GM10266 (cell line): Measurements from ENCODE around the gene NFE2.

Source experiments
- DNase-seq: peaks from one replicate; pipeline ENCODE4 v3.0.0; 2012; ENCODE audit errors: extremely low spot score
- TF ChIP-seq, protein P1 (sequence below): IDR thresholded peaks from 2 replicates; pipeline ENCODE4 v1.5.1; 2012; ENCODE audit warnings: mild to moderate bottlenecking, low read depth; ENCODE audit not compliant: control insufficient read depth, insufficient read depth; ENCODE audit errors: missing control alignments

NFE2 gene

DNA sequence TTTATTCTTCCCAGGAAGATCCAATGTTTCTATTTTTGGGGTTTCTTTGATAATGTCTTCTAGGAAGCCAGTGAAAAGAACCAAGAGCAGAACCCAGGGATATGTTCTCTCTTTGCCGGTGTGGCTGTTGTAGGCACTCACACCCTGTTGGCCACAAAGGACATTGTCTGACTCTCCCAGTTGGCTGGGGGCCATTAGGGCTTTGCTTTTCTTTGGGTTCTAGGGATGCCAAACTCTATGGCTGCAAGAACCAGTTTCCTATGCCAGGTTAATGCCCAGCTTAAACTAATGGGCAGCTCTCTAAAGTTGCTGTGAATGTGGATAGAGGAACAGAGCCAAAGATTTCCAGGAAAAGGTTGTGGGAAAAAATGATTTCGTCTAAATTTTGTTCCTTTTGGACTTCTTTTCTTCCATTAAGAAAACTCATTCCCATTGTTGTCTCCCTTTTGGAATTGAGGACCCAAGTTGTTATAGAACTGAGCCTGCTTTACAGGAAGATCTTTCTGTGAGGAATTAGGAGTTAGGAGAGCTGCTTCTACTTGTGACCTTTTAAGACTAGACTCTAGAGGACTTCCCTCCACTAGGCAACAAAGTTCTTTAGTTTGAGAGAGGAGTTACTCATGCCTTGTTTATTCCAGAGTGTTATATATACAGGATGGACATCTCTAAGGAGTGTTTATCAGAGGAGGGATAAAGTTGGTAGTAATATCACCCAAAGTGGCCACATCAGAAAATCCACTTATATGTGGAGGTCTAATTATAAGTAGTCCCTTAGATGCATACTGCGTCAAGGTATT, 37.2 kb upstream of the NFE2 start:
- DNase-seq = no peak
- TF ChIP-seq, protein P1, sequence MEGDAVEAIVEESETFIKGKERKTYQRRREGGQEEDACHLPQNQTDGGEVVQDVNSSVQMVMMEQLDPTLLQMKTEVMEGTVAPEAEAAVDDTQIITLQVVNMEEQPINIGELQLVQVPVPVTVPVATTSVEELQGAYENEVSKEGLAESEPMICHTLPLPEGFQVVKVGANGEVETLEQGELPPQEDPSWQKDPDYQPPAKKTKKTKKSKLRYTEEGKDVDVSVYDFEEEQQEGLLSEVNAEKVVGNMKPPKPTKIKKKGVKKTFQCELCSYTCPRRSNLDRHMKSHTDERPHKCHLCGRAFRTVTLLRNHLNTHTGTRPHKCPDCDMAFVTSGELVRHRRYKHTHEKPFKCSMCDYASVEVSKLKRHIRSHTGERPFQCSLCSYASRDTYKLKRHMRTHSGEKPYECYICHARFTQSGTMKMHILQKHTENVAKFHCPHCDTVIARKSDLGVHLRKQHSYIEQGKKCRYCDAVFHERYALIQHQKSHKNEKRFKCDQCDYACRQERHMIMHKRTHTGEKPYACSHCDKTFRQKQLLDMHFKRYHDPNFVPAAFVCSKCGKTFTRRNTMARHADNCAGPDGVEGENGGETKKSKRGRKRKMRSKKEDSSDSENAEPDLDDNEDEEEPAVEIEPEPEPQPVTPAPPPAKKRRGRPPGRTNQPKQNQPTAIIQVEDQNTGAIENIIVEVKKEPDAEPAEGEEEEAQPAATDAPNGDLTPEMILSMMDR = no peak

GRCh38 chr12:54337280-54337842, 36.5 kb upstream of the NFE2 start:
- TF ChIP-seq, protein P1 = no peak
- no peak for DNase-seq

DNA sequence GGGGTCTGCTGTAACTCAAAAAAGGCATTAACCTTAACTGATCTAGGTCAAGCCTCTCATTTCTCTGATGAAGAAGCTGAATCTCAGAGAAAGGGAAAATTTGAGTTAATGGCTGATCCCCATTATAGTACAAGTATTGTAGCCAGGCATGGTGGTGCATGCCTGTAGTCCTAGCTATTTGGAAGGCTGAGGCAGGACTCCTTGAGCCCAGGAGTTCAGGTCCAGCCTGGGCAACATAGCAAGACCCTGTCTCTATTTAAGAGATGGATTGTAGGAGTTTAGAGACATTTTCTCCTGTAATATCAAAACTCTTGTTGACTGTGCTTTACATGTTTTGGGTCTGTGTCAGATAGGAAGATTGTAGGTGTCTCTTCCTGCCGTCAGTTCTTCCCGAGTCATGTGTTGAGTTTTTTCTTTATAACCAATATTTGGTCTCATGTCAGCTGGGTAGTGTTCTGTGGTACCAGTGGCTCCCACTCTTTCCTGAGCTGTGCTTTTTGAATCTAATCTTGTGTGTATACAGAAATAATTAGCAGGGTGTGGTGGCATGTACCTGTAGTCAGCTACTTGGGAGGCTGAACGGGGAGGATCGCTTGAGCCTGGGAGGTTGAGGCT, 32.7 kb upstream of the NFE2 start:
- TF ChIP-seq, protein P1 = no peak
- DNase-seq = no peak

- no peak for DNase-seq
- TF ChIP-seq, protein P1 = no peak
These were observed 30.6 kb upstream of the NFE2 start for GRCh38 chr12:54331461-54331860.

GRCh38 chr12:54330442-54330841, 29.6 kb upstream of the NFE2 start:
- TF ChIP-seq, protein P1 = no peak
- DNase-seq = no peak

DNA sequence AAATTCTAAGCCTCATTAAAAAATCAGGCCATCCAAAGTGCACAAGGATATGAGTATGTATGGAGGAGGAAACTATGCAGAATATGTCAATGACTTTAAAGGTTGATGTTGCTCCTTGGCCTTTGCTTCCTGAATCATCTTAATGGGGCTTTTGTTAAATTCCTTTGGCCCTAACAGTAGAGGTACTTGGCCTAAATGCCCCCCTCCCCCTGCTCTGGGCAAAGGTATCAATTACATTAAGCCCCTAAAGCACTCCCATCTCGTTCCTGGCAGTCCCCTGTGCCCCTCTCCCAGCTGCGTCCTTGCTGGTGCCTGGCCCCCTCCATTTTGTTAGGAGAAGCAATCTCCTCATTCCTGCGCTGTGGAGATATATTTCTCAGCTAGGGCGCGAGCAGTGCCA, 28.9 kb upstream of the NFE2 start:
- TF ChIP-seq, protein P1 = no peak
- DNase-seq = no peak
